Peyer's patch (tissue), 4 donors: Measurements from ENCODE around the gene TPCN2. TPM values are rescaled to one million over a fixed set of nuclear protein-coding genes. Genes with fewer than 3 reads are reported as not detected.
A peak's percentile ranks its signal among the peaks of the same experiment; 100 is the strongest.

Experiments used
- DNase-seq, 3 donors: peaks; one replicate each; pipeline ENCODE4 v3.0.0-alpha.2; 2017 to 2019
- H3K27ac ChIP-seq, 4 donors: fragments of 200-600 bp; sonication (generic); one replicate each; pipeline ENCODE4 v1.5.1; 2016 to 2019
- H3K27me3 ChIP-seq, 2 donors: fragments of 200-600 bp; sonication (generic); one replicate each; pipeline ENCODE4 v1.5.1; 2019
- H3K36me3 ChIP-seq, 3 donors: fragments of 200-600 bp; sonication (generic); one replicate each; pipeline ENCODE4 v1.5.1; 2016 to 2019
- H3K4me1 ChIP-seq, 4 donors: fragments of 200-600 bp; sonication (generic); one replicate each; pipeline ENCODE4 v1.5.1; 2016 to 2019
- H3K4me3 ChIP-seq, 4 donors: fragments of 200-600 bp; sonication (generic); 1 replicate in 3 of 4; 2 replicates in 1 of 4; pipeline ENCODE4 v1.5.1; 2016 to 2019; ENCODE audit warnings: mild to moderate bottlenecking in 1 of 4
- H3K9me3 ChIP-seq, 4 donors: fragments of 200-600 bp; sonication (generic); one replicate each; pipeline ENCODE4 v1.5.1; 2016 to 2019; ENCODE audit warnings: mild to moderate bottlenecking in 1 of 4
- CTCF ChIP-seq, 6 experiments: fragments of 450-650 bp in 4 of 6; fragments of 200-600 bp in 2 of 6; sonication (generic) in 1 of 6; IDR thresholded peaks; one replicate each; pipeline ENCODE4 v1.5.1; 2017 to 2019; ENCODE audit warnings: antibody characterized with exemption in 6 of 6, mild to moderate bottlenecking in 3 of 6, moderate library complexity in 1 of 6
- POLR2A ChIP-seq, 2 donors: fragments of 450-650 bp; IDR thresholded peaks; one replicate each; pipeline ENCODE4 v1.5.1; 2017; ENCODE audit warnings: antibody characterized with exemption in 2 of 2, mild to moderate bottlenecking in 2 of 2, moderate library complexity in 2 of 2
- total RNA-seq, 4 donors: library from RNA; depleted of rRNA; stranded (reverse); fragments of >200 nt; gene quantifications; one replicate each; pipeline ENCODE4 v1.1.0, GENCODE V29; 2016

TPCN2 gene
- total RNA-seq, 4 donors from 2014 or later: 22.4 to 42.5 (median 33.0) TPM

DNA sequence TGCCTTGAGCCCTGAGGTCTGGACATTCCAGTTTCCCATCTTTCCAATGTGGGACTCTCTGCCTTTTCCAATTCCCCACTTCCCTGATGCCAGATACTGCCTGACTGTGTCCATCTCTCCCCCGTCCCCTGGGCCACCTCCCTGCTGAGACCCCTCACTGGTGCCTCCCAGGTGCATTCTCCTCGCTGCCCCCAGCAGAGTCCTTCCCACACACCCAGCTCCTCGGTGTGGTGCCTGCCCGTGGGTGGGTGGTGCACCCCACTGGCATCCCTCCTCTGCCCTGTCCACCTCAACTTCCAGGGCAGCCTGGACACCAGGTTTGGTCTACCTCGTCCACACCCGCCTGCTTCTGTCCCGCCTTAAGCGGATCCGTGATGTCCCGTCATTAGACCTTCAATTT lies 30.8 kb upstream of the TPCN2 start:
- Histone ChIP-seq H3K4me1 (peaks cover 0 to 6% (median 0%) of the 10 kb centered on the region in 4 donors), H3K27ac (no peak overlapping the region), H3K27me3 (peaks cover 0 to 7% of the 10 kb centered on the region in 2 donors), H3K4me3 (no peak overlapping the region), H3K9me3 (no peaks in the 10 kb centered on the region), H3K36me3 (no peaks in the 10 kb centered on the region)
- no peak for TF ChIP-seq POLR2A (IDR thresholded peaks at IDR 0.05)
- no peak for DNase-seq

DNA sequence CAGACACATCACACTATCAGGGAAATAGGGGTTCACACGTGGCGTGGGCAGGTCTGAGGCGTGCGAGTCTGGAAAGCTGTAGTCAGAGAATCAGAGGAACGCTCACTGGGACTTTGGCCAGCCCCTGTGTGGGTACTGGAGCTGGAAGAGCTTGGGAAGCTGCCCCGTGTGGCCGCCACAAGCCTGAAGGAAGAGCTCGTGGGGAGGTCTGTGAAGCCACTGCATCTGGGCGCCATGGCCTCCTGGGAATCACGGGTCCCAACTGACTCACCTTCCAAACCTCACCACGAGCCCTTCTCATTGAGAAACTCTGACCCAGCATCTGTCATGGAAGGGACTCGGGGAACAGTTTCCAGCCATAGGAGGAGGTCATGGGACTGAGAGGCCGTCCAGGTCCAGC lies 29.8 kb upstream of the TPCN2 start:
- H3K27ac ChIP-seq: peak overlapping the region in 1 of 4 donors; percentile 31

GRCh38 chr11:69022260-69022659 lies 26.5 kb upstream of the TPCN2 start:
- DNase-seq: no peak
- H3K27ac ChIP-seq: no peak overlapping the region
- H3K4me1 ChIP-seq: no peaks in the 10 kb centered on the region
- no peaks in the 10 kb centered on the region for H3K36me3 ChIP-seq
- H3K9me3 ChIP-seq: no peaks in the 10 kb centered on the region
- TF ChIP-seq CTCF (IDR thresholded peaks at IDR 0.05): no peak
- no peak for TF ChIP-seq POLR2A (IDR thresholded peaks at IDR 0.05)
- no peaks in the 10 kb centered on the region for H3K27me3 ChIP-seq
- H3K4me3 ChIP-seq: no peak overlapping the region

More for the DNA sequence above, 29.8 kb upstream of the TPCN2 start:
- Histone ChIP-seq H3K27me3 (no peaks in the 10 kb centered on the region), H3K4me1 (peaks cover 0 to 6% (median 0%) of the 10 kb centered on the region in 4 donors), H3K9me3 (no peaks in the 10 kb centered on the region), H3K36me3 (no peaks in the 10 kb centered on the region), H3K4me3 (no peak overlapping the region)
- TF ChIP-seq POLR2A (IDR thresholded peaks at IDR 0.05) (no peak), CTCF (IDR thresholded peaks at IDR 0.05) (no peak)
- DNase-seq: no peak

DNA sequence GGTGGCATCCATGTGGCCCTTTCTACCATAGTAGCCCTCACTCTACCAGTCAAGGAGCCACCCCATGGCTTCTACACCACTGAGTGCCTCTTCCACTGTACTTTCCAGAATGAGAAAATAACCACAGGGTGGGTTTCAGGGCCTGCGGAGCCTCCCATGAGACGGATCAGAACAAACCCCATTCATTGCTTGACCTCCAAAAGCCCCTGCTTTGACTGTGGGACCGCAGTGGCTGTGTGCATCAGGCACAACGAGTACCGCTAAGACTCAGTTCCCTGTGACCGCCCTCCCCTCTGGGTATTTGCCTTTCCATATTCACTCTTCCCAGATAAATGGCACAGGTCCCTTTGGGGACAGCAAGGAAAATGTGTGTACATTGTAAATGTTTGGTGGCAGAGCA lies 24.2 kb upstream of the TPCN2 start:
- no peak for DNase-seq
- no peaks in the 10 kb centered on the region for H3K36me3 ChIP-seq
- H3K27ac ChIP-seq: no peak overlapping the region
- TF ChIP-seq POLR2A (IDR thresholded peaks at IDR 0.05): no peak
- H3K27me3 ChIP-seq: no peaks in the 10 kb centered on the region
- no peaks in the 10 kb centered on the region for H3K9me3 ChIP-seq
- H3K4me1 ChIP-seq: no peaks in the 10 kb centered on the region
- H3K4me3 ChIP-seq: no peak overlapping the region

GRCh38 chr11:69027704-69028372 lies 20.9 kb upstream of the TPCN2 start:
- Histone ChIP-seq H3K4me1 (no peaks in the 10 kb centered on the region), H3K27me3 (no peaks in the 10 kb centered on the region), H3K27ac (no peak overlapping the region), H3K4me3 (no peak overlapping the region), H3K36me3 (no peaks in the 10 kb centered on the region), H3K9me3 (no peaks in the 10 kb centered on the region)
- TF ChIP-seq CTCF (IDR thresholded peaks at IDR 0.05) (no peak), POLR2A (IDR thresholded peaks at IDR 0.05) (no peak)
- DNase-seq: no peak

GRCh38 chr11:69030301-69030700 lies 18.4 kb upstream of the TPCN2 start:
- Histone ChIP-seq H3K27ac (no peak overlapping the region), H3K4me1 (no peaks in the 10 kb centered on the region), H3K9me3 (no peaks in the 10 kb centered on the region), H3K4me3 (no peak overlapping the region), H3K27me3 (no peaks in the 10 kb centered on the region), H3K36me3 (no peaks in the 10 kb centered on the region)
- TF ChIP-seq CTCF (IDR thresholded peaks at IDR 0.05) (no peak), POLR2A (IDR thresholded peaks at IDR 0.05) (no peak)
- no peak for DNase-seq

DNA sequence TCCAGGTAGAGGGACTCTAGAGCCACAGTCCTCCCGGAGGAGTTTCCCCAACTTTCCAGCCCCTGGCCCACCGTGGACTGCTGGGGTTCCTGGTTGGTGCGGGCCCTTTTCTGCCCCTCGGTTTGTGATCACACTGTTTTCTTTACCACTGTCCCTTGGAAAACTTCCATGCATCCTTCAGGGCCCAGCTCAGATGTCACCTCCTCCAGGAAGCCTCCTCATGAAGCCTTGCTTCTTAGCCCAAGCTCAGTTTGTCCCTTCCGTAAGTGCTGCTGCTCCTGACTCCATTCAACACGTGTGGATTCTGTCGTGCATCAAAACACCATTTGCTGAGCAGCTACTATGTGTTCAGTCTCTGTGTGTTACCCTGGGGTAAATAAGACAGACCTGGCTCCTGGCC lies 15.9 kb upstream of the TPCN2 start:
- H3K9me3 ChIP-seq: no peaks in the 10 kb centered on the region
- TF ChIP-seq POLR2A (IDR thresholded peaks at IDR 0.05) (no peak), CTCF (IDR thresholded peaks at IDR 0.05) (no peak)
- H3K36me3 ChIP-seq: no peaks in the 10 kb centered on the region
- no peak for DNase-seq
- no peak overlapping the region for H3K27ac ChIP-seq
- no peaks in the 10 kb centered on the region for H3K4me1 ChIP-seq
- H3K4me3 ChIP-seq: no peak overlapping the region
- no peaks in the 10 kb centered on the region for H3K27me3 ChIP-seq
